CD4-positive, alpha-beta T cell treated with Interleukin-6 at 100 ng/mL for 8 hours (primary cell): ENCODE results near the gene SLCO2A1.

Source experiments
- DNase-seq: peaks from one replicate; pipeline ENCODE4 v3.0.0-alpha.2; 2020; ENCODE audit warnings: mixed read lengths, low spot score

Gene SLCO2A1

DNA sequence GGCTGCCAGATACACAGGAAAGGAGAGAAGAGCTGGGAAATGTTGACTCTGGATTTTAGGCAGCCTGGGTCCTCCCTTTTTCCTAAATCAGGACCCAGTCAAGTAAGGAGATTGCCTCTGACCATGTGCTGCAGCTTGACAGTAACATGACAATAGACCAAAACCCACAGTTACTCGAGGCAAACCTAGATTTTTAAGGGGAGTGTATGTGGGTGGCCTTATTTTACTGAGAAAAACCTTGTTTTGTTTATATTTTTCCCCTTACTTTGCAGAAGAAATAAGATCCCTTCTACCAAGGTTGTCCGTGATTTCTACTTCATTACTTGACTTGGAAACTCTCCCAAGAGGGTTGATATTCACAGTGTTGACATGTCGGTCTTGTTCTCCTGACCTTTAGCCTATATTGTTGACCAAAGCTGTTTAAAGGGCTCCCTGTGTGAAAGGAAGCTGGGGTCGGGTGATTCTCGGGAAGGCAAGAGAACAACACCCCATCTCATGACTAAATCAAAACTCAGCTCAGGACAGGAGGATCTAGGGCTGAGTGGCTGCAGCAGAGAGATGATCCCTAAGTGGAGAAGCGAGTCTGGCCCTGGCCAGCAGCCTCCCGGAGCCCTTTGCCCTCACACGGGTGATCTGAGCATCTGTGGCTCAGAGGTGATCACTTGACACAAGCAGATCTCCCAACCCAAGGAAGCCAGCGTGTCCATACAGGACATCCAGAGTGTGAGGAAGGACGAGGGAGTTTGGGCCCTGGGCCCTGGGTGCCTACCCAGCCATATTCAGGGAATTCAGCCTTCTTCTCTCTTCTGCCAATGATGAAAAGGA, 31.0 kb upstream of the SLCO2A1 start:
- DNase-seq = no peak

DNA sequence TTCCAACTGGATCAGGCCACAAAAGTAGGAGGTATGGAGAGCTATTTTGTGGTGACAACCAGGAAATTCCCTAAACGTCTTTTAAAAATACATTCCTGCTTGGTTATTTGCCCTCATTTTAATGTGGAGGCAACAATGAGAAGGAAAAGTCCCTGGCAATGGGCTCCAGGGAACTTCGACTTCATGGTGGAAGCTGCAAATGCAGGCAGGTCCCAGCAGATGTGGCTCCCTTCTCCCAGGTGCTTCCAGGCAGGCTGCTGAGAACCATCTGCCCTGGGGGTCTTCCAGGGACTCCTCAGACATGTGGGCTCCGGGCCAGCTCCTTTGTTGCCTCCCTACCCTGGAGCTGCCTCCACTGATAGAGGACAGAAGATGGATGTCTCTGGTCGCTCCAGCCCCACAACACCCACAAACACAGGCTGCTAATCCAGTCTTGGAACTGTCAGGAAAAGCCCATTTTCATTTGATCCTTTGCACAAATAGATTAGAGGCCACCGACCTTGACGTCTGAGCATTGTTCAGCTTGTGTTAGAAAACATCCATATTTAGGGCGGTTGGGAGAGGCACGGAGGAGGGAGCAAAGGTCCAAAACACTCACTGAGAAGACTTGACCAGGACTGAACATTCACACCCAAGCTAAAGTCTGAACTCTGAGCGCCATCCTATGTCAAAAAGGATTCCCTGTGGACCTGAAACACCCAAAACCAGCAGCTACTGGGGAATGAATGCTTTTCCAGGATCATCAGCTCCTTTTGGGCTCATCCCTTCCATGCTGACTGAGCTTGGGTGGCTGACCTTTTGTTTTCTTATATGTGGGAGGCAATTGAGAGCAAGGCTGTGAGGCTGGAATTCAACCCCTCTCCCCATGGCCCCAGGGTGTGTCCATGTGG, 30.2 kb upstream of the SLCO2A1 start:
- DNase-seq = no peak

DNA sequence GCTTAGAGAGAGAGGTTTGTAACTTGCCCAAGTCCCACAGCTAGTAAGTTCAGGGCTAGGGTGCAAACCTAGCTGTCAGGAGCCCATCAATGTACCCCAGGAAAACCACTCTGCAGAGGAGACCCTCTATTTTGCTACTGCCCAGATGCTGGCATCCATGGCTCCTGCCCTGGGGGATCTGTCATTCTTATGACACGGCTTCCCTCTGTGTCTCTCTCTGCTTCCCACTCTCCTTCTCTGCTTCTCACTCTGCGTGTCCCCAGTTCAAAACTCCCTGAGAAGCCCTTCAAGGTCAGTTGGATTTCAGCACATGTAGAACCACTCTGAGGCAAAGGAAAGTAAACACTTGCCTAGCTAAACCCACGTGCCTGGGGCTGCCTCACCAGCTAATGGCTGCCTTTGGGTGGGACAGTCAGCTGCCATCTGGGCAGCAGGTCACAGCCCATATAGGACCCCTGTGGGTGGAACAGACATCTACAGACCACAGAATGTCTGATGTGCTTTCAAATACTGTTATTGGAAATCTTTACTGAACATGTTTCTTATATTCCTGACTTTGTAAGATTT, 29.4 kb upstream of the SLCO2A1 start:
- no peak for DNase-seq

DNA sequence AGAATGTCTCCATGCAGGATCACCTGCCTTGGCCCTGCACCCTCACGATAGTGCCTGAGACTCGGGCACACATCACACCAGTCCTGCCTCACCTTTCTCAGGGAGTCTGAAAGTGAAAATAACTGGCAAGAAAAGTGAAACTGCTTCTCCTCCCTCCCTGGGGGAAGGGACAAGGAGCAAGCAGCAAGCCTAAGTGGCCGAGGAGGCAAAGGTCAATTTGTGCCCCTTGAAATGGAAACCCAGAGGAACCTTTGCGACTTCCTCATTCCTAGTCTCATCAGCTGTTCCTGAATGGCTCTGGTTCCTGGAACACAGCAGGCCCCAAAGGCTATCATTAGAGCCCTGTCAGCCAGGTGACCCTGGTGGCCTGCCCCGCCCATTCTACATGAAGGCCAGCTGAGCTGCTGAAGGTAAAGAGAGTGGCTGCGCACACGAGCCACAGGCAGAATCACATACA, 28.0 kb upstream of the SLCO2A1 start:
- DNase-seq = no peak

DNA sequence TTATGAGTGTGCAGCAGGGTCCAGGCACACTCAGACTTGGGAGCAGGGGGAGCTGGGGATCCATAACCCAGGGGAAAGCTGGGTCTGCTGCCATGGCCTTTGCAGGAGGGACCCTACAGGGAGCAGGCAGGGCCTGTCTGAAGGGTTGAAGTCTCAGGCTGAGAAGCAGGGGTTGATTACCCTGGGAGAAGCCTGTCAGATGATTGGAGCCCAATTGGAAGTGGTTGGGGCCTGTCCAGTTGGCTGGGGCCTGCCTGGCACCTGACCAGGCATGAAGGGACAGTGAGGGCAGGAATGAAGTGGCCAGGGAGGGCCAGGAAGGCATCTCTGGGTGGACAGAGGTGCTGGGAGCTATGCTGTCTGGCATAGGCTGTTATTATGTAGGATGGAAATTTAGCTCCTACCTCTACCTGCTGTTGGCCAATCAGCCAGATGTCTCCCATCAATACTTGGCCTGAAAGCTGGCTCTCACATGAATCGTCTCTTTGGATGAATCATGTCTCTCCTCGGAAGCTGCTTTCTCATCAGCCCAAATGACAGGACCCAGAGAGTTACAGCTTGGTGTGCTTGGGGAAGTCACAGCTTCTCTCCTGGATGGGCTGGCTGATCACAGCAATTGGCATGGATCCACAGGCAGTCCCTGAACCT, 27.4 kb upstream of the SLCO2A1 start:
- no peak for DNase-seq

DNA sequence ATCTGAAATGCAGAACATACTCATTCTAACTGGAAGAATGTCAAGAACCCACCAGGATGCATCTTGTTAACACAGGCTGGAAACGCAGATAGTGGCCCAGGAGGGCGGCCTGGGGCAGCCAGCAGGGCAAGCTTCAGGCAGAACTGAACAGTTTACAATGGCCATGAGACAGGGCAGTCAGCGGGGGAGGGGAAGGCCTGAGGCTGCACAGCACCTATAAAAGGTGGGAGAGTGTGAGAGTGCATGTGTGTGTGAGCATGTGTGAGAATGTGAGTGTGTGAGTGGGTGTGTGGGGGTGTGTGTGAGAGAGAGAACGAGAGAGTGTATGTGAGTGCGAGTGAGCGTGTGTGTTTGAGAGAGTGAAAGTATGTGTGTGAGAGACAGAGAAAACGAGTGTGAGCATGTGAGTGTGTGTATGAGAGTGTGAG, 26.8 kb upstream of the SLCO2A1 start:
- DNase-seq = no peak

DNA sequence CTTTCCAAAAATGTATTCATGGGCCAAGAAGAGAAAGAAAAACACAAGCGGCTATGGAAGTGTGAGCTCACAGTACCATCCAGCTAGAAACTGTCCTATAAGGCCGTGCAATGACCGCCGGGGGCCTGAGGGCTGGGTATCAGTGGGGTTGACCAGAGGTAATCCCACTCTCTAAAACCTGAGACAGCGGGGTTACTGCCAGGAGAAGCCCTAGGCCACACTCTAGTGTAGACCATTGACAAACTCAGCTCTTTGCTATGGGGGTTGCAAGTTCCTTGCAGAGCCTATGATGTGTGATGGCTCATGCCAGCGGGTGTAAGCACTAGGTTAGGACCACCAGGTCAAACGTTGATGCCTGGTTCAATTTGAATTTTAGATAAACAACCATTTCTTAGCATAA, 25.9 kb upstream of the SLCO2A1 start:
- DNase-seq = no peak

DNA sequence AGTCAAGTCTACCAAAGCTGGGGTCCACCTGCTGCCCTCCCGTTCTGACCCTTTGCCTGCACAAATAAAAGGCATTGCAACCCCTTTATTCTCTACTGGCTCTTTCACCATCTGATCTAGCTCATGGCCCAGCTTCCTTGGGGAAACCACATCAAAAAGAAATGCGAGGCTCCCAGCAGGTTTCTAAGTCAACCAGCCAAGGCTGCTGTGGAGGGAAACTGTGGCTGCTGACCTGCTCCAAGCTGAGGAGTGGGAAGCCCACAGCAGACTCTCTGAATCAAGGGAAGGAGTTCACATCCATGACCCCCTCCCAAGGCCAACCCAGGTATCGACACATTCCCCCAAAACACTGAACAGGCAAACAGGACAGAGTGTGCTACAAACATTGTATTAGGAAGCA, 25.2 kb upstream of the SLCO2A1 start:
- DNase-seq = no peak

DNA sequence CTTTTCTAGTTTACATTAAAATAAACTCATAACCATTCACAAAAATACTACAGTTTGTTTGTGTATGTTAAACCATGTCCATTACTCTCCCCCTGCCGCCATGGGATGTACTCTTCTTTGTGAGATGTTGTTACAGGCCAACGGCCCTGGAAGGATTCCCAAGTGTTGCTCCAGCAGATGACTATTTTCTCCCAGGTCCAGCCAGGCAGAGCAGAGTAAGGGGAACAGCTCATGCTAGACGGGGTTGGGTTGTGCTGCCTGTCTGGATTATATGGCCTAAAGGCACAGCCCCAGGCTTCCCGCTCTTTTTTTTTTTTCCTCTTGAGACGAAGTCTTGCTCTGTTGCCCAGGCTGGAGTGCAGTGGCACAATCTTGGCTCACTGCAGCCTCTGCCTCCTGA, 24.5 kb upstream of the SLCO2A1 start:
- DNase-seq = no peak

DNA sequence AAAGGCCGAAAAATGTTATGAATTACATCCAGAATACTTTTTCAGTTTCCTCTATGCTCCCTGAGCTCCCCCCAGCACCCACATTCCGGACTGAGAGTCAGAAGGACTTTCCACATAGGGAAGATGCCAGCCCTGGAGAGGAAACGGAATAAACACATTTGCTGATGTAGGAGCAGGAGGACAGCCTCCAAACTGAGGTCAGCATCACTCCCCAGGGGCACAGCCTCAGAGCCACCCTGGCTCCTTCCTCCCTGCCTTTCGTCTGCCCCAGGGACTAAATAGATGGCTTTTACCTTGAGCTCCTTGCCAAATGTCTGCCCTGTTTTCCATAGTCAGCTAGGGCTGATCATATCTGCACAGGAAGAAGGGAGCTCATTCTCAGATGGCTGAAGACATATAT, 22.6 kb upstream of the SLCO2A1 start:
- no peak for DNase-seq

DNA sequence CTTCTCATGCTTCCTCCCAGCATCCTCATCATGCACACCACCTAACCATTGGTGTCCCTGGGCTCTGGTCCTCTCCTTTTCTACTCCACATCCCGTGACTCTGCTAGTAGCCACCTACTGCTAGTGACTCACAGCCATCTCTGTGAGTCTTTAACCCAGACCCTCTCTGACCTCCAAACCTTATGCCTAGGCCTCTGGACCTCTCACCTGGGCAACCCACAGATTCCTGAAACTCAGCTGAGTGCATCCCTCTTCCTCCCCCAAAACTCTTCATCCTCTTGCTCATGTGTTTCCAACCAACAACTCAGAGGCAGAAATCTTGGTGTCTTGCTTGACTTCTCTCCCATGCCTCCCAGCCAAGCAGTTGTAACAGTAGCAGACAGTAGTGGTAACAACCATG, 20.0 kb upstream of the SLCO2A1 start:
- no peak for DNase-seq

DNA sequence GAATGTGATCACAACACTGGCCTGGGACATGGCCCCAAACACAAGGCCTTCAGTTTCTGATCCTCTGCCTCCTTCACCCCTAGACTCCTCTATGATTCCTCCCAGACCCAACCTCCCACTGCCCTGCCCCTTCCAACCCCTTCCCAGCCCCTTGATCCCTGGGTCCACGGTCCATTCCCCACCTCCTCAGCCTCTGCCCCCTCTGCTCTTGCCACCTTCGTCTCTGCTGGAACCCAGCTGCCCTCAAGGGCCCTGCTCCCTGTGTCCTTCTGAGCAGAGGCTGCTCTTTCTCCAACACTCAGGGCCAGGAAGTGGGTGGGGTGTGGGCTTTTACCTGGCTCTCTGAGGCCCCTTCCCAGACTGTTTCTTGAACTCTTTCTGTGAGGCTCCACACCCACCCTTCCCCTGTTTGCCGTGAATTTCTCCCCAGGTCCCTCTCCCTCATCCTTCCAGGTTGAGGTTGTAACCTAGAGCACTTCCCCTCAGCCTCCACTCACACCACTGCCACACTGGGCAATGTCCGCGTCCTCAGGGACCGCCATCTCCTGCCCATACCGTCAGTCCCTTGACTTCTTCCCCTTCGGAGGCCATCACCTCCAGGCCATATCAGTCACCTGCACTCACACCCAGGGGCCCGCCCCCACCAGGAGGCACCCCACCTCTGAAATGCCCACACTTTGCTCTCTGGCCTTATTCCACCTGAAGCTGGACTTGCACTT, 18.7 kb upstream of the SLCO2A1 start:
- DNase-seq = no peak

DNA sequence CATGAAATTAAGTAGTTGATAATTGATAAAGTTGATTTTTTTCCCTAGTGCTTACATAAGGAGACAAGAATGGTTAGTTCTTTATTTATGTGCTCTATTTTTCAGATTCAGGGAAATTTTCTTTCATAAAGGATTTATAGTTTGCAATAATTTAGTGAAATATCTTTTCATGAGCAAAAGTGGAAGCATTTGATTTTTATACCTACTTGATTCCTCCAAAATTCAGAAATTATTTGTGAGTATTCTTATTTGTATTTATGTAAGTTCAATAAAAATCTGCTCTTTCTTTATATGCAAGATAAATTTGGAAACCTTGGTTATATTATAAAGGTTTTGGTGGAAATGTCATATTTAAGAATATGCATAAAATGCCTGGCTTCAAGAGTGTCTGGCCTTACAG, 14.7 kb upstream of the SLCO2A1 start:
- DNase-seq = no peak

DNA sequence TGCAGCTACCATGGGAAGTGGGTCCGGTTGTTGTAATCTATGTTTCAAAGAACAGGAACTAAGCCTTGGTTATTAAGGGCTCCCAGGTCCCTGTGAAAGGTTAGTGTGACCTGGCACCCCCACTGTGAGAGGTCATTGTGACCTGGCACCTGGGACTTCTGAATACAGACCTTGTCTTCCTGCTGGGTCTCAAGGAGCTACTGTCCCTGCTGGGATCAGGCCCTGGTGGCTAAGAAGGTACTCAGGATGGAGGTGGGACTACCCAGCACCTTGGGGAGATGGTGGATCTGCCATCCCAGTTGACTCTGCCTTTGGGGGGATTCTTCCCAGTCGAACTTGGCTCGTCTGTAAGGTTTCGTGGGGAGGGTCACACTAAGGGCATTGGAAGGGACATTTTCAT, 10.3 kb upstream of the SLCO2A1 start:
- no peak for DNase-seq

DNA sequence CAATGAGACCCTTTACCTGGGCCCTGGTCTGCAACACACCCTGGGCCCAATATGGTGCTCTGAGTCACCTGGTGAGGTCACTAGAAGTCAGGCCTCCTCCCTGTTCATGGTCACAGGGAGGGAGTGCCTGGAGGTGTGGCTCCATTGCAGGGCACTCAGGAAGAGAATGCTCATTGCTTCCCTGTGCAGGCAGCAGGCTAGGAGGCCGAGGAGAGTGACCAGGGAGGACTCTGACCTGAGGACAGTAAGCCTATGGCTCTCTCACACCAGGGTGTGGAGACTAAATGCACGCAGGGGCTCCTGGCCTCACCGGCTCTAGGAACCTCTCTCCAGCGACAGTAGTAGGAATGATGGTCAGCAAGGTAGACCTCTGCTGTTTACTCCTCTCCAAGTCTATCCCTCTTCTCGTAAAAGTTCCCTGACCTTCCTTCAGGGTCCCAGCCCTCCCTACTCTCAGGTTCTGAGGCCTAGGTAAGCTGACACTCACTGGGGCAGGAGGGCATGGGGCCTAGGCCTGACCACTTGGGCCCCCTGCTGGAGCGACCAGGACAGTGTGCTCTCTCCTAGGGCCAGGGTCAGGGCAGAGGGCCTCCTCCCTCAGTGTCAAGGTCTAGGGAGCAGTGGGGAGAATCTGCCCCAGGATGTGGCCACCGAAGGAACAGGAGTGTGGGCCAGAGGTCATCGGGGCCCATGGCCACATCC, 9.6 kb upstream of the SLCO2A1 start:
- DNase-seq = no peak

DNA sequence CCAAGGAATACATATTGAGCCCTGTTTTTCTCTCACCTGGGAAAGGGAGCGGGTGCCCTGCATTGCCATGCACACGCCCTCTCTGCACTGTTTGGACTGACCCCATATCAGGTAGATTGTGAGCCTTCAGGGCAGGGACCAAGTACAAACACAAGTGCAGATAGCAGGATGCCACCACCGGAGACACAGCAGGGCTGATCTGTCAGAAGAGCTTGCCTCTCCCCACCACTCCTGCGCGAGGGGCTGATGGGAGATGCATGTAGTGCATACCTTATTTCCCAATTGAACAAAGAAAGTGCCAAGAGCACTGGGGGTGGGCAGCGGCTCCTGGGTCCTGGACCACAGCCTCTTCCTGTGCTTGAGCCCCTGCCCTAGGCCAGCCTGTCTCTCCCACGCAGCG, 9.0 kb upstream of the SLCO2A1 start:
- DNase-seq = no peak

DNA sequence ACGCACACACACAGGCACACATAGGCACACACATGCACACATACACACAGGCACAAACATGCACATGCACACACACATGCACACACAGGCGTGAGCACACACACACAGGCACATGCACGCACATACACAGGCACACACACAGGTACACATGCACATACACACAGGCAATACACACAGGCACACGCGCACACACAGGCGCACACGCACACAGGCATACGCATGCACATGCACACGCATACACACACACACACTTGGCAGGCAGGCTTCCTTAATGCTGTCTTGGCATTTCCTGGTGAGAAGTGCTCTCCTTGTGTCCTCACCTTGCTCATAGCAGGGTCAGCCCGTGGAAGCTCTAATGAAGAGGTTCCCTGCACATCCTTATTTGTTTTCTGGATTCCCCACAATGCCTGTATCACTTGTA, 8.4 kb upstream of the SLCO2A1 start:
- no peak for DNase-seq

DNA sequence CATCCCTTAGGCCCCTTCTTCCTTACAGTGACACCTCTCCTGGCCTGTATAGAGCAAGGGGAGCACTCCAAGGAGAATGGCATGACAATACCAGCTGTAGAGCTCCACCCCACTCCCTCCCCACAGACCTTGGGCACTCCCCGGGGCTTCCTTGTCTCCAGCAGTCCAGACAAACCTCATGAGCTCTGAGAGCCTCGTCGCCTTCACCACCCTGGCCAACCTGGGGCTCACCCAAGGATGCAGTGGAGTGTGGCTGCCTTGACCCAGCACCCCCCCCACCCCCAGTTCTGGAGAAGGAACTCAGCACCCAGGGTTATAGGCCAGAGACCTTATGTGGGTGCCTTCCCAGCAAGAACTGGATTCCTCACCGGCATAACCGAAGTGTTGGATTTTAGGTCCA, 7.4 kb upstream of the SLCO2A1 start:
- no peak for DNase-seq

DNA sequence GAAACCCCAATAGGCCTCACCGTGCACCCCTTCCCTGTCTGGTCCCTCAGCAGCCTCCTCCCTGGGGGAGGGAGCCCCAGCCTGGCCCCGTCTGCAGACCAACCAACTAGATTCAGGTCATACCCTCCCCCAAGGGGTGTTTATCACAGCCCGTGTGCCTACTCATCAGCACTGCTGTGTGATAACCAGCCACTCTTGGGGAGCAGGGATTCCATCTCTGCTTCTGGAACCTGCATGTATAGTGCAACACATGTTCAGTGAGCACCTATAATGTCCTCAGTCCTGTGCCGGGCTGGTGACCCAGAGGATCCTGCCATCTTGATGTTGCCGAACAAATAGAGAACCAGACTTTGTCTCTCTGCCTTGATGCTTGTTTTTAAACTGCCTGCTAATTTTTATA, 6.6 kb upstream of the SLCO2A1 start:
- no peak for DNase-seq

DNA sequence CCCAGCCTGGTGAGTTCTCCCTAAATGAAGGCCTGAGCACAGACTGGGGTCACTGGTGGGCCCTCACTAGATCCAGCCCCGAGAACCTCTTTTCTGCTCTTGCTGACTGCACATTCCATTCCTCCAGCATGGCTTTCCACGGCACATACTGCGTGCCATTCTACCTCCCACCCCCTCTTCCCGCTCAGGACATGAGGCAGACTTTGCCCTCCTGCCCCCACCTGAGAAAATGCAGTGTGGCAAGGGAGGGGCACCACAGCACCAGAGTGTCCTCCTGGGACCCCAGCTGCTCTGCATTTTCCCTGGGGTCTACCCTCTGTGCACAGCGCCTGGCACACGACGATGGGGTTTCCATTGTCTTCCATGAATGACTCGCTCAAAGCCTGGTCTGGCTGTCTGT, 6.1 kb upstream of the SLCO2A1 start:
- DNase-seq = no peak
